NK-92 treated with Interleukin-12 subunit alpha and Interleukin-12 subunit beta, amount 100 ng/mL, for 24 hours (cell line): ENCODE measurements around the gene ARHGAP21.
"Not testable (repeated sequence)": the region's sequence is repeated elsewhere in the genome, so short reads cannot be mapped to it uniquely, and the experiment has no call there.

Source experiments
- DNase-seq: peaks from one replicate; lab custom pipeline; 2025; lab: John Stamatoyannopoulos, UW

Gene ARHGAP21

DNA sequence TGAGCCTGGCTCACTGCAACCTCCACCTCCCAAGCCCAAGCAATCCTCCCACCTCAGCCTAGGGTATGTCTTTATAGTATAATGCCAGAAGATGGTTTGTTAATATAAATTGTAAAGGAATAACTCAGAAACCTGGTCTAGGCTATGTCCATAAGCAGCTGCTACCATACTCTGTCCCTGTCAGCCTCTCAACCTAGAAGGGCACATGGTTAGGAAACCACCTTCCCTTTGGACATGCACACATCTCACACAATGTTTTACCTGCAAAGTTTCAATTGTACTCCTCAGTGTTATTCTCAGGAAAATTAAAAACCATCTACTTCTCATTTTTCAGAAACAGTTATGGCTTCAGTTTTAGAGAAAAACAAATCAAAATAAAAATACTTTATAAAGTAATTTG, 40.1 kb downstream of the ARHGAP21 start:
- DNase-seq: no peak

DNA sequence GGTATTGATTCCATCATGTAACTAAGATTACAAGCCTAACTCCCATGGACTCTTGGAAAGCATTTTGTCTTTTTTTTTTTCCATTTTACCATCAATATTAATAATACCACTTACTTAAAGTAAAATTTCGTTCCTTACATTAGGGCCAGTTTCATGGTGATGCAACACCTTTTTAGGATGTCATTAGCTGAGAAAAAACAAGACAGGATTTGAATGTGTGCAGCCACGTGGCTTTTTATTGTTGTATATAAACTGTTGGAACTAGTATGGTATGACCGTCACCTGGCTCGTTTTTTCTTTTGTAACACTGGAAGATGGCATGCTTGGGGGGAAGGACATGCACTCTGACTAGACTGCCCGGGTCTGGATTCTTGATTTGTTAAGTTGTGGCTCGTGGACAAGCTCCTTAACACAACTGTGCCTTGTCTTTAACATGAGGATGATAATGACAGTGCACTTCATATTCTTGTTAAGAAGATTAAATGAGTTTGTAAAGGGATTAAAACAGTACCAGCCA, 42.1 kb downstream of the ARHGAP21 start:
- DNase-seq: no peak

DNA sequence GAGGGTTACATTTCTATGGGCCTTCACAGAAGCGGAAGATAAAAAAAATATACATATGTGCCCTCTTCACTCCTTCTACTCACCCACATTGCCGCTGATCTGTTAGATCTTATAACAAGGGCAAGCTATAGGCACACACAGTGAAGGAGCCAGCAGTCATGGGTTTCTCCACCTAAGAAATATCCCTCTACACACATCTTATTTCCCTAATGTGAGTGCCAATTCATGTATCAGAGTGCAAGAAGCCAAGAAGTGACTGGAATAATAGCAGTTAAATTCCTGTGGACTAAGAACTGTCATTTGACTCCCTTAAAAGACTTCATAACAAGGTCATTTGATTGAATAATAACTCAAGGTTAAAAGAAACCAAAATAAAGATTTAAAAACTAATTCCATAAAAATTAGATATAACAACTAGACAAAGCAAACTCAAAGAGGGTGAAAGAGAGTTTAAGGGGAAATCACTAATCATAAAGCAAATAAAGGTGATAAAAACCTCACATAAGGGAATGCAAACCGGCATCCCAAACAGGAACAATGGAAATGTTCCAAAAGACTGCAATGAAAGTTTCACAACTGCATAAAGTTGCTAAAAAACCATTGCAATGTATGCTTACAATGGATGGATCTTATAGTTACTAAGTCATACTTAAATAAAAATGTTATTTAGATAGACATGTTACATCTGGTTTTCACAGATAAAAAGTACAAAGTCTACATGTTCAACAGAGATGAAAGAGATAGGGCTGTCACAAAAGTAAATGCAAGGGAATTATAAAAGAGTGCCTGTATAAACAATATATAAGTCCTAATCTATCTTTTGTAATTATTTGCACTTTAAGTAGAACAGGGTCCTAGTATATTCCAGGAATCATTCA, 42.8 kb downstream of the ARHGAP21 start:
- DNase-seq: no peak

DNA sequence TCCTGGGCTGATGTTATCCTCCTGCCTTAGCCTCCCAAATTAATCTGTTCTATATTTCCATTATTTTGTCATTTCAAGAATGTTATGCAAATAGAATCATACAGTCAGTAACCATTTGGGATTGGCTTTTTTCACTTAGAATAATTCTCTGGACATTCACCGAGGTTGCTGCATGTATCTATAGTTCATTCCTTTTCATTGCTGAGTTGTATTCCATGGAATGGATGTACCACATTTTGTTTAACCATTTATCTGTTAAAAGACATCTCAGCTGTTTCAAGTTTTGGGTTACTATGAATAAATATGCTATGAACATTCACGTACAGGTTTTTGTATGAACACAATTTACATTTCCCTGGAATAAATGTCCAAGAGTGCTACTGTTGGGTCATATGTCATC, 44.9 kb downstream of the ARHGAP21 start:
- DNase-seq: no peak

DNA sequence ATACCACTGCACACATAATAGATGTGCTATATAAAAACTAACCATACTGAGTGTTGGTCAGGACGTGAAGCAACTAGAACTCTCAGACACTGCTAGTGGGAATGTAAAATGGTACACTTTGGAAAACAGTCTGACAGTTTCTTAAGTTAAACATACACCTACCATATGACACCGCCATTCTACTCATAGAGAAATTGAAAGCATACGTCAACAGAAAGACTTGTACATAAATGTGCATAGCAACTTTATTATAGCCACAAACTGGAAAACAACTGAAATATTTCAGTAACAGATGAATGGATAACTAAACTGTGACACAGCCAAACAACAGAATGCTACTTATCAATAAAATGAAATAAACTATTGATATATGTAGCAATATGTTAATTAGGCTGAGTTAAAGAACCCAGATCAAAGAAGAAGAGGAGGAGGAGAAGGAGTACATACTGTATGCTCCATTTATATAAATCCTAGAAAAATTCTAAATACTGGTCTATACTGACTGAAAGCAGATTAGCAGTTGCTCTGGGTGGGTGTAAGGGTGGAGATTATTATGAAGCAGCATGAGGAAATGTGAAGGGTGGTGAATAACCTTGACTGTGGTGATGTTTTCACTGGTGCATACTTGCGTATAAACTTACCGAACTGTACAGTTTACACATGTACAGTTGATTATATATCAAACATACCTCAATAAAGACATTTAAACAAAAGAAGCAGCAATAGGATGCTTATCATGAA, 48.6 kb downstream of the ARHGAP21 start:
- no peak for DNase-seq

DNA sequence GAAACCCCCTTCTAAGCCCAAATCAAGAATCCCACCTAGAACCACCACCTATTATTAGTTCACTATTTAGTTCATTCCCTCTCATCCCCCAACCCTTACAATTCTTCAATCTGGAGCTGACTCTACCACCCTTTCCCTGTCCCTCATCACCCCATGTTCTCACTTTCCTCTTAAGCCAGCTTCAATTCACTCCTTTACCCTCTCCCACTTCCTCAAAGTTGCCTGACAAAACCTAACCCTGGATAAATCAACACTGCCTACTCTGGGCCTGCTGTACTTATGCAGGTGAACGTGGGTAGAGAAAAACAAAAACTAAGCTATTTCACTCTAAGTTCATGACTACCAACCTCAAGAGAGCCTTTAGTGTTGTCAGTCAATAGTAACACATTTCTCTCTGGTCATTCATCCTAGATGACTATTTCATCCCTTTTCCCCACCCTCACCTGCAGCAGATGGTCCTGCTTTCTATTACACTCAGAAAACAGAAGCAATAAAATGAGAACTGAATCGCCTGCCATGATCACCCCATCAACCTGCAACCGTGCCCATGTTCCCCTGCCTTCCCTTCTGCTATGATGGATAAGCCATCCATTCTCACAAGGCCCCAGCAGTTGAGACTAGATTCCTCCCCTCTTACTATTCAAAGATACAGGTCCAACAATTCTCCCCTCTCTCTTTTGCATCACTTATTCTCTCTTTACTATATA, 52.6 kb downstream of the ARHGAP21 start:
- no peak for DNase-seq

DNA sequence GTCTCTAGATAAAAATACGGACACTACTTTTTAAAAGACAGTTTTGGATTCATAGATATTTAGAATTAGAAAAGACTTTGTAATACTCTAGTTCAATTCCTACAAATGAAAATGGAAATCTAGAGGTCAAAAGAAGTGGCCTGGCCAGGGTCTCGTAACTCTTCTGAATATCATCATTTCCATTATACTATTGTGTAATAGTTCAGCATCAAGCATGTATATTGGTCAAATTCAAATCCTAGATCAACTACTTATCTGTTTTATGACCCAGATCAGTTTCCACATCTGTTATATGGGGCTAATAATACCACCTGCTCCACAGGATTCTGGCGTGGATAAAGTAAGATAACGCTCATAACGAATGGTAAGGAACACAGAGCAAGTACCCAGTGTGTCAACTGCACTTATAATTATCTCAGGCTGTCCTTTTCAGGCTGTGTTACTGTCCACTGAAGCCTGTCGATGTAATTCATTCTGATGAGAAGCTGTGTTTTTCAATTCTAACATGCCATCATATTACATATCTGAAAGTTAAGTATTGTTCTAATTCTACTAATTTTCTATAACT, 54.3 kb downstream of the ARHGAP21 start:
- DNase-seq: no peak

DNA sequence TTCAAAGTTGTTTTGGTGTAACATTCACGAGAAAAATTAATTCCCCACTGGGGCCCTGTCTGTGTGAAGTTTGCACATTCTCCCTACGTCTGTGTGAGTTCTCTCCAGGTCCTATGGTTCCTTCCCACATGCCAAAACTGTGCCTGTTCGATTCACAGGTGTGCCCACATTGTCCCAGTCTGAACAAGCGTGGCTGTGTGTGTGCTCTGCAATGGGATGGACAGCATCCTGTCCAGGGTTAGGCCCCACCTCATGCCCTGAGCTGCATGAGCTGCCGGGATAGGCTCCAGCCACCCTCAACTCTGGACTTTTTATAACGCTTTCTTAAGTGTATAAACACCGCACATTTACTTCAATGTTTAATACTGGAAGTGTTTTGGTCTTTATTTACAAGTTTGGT, 55.4 kb downstream of the ARHGAP21 start:
- DNase-seq: no peak

DNA sequence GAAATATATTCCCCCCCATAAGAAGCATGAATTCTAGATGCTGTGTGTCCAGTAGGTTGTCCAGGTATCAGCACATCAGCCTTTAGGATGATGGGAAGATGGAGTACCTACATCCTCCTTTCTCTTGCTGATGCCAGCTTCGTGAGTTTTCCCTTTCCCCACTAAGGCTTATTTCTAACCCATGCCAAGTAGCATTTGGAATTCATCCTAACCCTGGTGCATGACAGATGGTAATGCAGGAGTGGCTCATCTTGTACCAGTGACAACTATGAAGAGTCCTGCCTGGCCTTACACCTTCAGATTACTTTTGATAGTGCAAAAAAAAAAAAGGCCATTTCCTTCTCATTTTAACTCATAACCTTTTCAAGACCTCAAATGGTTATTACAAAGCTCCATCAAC, 58.7 kb downstream of the ARHGAP21 start:
- no peak for DNase-seq

DNA sequence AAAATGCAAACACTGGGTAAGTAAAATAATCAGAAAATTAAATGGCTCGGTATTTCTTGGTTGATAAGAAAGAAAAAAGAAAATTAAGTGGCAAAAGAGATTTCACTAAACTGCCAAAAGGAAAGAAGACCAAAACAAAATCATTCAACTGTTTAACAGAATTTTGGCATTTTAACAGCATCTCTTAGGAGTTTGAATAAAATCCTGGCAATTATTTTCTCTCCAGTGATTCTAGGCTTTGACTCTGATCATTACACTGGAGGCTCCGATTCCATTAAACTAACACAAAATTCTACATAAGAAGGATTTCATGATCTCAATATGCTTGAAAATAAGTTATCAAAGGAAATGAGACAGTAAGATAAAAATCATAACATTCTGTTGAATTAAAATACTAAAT, 62.3 kb downstream of the ARHGAP21 start:
- no peak for DNase-seq

DNA sequence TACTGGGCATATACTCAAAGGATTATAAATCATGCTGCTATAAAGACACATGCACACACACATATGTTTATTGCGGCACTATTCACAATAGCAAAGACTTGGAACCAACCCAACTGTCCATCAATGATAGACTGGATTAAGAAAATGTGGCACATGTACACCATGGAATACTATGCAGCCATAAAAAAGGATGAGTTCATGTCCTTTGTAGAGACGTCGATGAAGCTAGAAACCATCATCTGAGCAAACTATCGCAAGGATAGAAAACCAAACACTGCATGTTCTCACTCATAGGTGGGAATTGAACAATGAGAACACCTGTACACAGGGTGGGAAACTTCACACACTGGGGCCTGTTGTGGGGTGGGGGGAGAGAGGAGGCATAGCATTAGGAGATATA, 65.4 kb downstream of the ARHGAP21 start:
- DNase-seq: not testable (repeated sequence)

DNA sequence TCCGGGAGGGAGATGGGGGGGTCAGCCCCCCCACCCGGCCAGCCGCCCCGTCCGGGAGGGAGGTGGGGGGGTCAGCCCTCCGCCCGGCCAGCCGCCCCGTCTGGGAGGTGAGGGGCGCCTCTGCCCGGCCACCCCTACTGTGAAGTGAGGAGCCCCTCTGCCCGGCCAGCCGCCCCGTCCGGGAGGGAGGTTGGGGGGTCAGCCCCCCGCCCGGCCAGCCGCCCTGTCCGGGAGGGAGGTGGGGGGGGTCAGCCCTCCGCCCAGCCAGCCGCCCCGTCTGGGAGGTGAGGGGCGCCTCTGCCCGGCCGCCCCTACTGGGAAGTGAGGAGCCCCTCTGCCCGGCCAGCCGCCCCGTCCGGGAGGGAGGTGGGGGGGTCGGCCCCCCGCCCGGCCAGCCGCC, 67.4 kb downstream of the ARHGAP21 start:
- DNase-seq: not testable (repeated sequence)

DNA sequence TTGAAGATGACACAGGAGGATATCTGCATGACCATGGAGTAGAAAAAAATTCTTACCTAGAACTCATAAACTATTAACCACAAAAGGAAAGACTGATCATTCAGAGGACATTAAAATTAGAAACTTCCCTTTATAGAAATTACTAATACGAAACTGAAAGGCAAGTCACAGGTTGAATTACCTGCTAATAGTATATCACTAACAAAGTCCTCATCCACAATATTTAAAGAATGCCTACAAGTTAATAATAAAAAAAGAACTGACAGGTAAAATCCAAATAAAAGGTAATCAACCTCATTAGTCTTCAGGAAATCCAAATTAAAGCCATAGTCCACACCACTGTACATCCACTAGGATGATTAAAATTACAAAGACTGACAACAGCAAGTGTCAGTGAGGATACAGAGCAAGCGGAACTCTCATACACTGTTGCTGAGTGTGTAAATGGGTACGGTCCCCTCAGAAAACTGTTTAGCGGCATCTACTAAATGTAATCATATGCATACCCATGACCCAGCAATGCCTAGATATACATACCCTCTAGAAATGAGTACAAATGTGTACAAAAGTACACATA, 71.2 kb downstream of the ARHGAP21 start:
- DNase-seq: no peak

DNA sequence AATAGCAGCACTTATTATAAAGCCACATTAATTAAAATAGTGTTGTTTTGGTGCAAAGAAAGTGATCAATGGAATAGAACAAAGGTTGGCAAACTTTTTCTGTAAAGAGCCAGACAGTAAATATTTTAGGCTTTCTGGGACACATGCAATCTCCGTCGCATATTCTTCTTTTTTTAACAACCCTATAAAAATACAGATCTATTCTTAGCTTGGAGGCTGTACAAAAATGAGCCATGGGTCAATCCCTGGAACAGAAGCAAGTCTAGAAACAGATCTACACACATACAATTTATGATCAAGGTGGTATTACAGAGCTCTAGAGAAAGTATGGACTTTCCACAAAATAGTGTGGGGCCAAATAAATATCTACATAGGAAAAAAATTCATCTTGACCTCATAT, 71.8 kb downstream of the ARHGAP21 start:
- DNase-seq: no peak

DNA sequence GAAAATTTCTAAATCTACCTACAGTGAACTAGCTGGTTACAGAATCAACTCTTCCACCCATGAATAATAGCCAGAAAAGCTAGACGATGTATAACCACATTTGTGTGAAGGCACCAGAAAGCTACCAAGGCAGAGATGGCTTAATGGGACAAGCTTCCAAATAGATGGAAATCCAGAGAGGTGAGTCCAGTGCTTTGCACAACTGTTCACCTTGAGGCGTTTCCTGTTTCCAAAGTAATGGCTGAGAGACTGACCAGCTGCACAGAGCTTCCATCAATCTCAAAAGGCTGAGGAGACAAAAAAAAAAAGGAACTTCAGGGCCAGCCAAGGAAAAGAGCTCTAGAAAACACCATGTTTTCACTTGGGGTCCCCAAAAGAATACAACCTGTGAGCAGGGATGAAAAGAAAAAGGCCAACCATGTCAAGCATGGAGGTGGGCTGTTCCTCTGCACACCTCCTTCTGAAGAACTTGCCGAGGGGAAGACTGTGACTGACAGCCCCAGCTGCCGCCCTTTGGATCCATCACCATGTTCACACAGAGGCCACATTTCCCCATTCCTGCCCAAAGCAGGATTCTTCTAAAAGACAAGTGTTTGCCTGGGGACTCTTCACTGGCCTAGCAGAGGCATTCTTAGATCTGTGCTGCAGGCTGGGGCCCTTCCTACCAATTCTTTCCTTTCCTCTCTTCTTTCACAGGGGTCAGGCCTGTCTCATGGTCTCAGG, 72.9 kb downstream of the ARHGAP21 start:
- DNase-seq: no peak

DNA sequence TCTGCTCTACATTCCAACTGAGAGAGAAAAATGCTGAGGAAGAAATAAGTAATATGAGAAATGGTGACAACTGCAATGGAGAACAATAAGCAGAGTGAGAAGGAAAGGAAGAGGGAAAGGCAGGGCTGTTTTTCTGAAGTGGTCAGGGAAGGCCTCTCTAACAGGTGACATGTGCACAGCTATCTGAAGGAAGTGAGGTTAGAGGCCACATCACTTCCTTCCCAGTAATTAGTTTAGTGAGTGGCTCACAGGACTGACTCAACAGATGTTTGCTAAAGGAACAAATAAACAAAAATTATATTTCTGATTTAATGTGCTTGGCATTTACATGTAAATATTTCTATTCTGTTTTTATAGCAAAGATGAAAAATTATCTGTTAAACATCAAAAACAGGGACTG, 77.9 kb downstream of the ARHGAP21 start:
- DNase-seq: no peak

DNA sequence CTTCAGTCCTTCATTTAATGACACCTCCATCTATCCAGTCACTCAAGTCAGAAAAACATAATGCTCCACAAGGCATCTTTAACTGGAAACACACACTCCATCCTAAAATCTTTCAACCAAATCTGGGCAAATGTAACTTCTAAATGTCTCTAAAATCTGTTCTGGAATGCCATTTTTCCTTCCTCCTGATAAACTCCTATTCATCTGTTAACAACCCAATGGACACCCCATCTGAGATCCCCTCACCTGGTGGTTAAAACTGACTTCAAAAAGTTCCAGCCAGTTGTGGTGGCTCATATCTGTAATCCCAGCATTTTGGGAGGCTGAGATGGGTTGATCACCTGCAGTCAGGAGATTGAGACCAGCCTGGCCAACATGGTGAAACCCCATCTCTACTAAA, 78.7 kb downstream of the ARHGAP21 start:
- no peak for DNase-seq

DNA sequence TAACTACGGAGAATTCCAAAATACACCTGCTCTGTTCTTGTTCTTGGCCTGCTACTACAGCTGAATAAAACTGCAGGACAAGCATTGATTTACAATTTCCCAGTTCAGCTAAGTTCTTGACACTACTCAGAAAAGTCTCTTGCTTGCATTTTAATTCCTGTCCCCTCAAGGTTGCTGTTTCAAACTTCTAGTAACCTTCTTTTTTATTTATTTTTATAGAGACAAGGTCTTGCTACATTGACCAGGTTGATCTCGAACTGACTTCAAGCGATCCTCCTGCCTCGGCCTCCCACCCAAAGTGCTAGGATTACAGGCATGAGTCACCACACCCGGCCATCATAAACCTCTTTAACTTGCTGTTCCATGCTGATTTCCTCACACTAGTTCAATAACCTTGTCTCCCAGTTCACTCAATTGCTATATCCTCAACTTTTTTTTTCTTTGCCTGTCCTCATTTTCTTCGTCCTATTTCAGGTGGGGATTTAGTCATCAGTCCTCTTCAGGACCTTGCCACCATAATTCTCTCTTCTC, 79.9 kb downstream of the ARHGAP21 start:
- no peak for DNase-seq

DNA sequence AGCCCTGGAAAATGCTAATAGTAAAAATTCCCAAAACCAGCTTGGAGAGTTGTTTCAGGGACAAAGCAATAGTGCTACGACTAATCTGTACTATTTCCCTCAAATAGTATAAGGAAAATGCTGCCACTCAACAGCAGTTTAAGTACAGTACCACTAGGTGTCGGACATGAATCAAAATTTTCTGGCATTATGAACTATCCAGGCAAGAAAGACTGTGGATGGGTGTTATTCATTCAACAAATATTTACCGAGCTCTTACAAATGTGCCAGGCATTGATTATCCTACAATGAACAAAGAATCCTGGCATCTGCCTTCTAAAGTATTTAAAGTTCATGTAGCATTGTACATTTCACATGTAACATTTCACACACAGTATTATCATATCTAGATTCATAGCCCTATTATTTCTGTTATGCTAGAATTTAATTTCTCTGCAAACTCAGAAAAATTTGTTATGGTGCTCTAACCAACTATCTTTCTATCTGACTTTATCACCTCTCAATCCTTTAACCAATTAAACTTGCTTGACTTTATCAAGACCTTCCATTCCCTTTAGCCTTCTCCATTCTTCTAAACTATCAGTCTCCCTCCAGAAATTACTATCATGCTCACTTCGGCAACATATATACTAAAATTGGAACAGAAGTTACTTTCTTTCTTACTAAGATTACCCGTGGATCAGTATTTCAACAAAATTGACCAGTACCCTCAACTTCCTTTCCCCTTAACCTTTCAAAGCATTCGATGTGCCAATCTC, 80.6 kb downstream of the ARHGAP21 start:
- no peak for DNase-seq

DNA sequence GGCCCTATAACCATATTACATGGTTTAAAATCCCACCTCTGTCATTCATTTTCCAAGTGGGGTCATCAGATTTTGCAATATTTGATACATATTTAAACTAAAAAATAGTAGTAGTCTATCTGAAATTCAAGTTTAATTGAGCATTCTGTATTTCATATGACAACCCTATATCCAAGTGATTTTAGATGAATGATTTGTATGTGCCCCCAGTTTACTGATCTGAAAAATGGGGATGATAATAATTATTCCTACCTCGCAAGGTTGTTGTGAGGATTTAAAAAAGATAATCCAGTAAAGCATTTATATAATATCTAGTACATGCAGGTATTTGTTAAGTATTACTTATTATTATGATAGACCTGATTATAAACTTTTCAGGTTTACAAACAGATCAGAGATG, 84.6 kb downstream of the ARHGAP21 start:
- no peak for DNase-seq
